RCC 7860 (cell line): Measurements from ENCODE around the gene TCF12.

Source experiments
- DNase-seq: peaks from one replicate; pipeline ENCODE4 v3.0.0-alpha.2; 2015; ENCODE audit warnings: low spot score
- FAIRE-seq: peaks from 2 replicates; lab custom pipeline; 2012; peaks lifted over from hg19 to GRCh38; lab: Jason Lieb, UNC

TCF12 gene

DNA sequence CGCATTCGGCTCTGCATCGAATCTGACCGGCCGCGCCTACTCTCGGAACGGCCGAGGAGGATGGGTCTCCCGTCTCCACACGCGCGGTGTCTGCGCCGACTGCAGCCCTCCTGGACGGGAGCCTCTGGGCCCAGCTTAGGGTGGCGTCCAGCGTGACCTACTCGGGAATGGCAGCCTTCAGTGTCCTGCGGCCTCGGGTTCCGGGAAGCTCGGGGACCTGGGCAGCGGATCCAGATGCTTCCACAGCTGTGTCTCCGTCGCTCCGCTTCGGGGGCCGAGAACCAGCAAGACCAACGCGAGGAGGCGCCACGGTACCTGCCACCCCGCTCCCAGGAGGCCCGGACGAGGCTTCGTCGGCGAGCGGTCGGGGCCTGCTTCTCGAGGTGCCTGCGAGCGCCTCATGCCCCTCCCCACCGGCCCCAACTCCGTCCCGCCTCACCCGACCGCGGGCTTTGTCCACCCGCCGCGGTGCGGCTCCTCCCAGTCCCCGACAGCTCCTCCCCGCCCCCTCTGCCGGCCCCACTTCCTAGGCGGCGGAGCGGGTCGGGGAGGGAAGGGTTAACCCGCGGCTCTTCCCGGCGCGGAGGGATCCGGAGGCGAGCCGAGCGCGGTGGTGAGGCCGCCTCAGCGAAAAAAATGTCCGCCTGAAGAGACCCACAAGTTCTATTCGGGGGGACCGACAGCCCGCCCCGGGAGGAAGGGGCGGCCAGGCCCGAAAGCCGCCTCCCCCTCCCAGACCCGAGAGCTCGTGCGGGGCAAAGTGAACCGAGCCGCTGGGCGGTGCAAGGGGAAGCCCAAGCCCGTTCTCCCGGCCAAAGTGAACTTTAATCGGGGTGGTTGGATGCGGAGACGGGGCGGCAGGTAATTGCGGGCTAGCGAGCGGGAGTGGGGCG is at the start of gene TCF12:
Gene TCF12, plus strand, starts transcription at position 599 of the 893 bp plus-strand sequence. CDS start 1,270 bp downstream, outside the sequence.
- no peak for FAIRE-seq

DNA sequence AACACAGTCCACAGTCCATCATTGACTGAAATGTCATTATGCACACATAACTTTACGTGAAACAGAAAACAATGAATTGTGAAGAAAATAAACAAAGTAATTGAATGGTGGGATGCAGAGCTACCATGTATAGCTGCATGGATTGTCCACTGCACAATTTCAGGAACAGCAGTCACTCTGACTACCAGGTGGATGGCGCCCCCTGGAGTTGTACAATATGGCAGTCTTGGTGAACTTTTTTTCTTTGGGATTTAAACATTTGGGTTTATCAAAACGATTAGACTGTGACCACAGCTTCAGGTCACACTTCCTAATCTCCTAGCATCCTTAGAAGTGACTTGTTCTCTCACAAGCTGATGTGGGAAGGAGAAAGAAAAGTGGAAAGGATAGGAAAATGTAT is 48.9 kb upstream of the TCF12 start:
- no peak for FAIRE-seq
- peak; percentile 30 for DNase-seq

More for the DNA sequence above, at the start of gene TCF12:
- DNase-seq, result peak; percentile 75

DNA sequence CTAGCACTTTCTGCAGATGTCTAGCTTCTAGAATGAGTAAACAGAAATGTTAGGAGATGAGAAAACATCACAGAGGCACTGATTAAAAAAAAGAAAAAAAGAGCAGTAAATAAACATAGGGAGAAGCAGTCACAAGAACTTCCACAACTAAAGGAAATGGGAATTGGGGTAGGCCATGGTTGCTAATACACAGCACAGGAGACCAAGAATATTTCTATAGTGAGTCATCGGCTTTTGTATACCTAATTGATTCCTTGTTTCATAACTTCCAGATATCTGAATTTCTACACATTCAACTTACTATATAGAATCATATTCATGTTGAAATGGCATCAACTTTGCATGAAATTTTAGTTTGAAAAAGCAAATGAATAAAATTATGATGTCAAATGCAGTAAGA is 47.3 kb upstream of the TCF12 start:
- FAIRE-seq (peak; percentile 17), DNase-seq (peak; percentile 59)

DNA sequence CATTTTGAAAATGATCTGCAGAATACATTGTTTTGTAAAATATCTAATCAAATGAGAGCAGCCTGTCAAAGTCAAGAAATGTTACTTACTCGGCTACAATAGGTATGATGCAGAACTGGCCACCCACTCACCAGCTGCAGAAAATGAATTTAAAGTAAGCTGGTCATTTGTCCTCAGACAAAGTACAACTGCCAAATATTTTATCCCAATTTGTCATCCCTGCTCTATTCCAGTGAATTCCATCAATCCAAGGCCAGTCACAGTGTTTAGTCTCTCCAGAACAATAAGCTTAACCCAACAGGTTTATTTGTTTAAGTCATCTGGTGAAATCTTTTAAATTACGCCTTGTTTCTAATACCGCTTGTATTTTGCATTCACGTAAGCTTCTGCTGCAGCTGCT is 46.6 kb upstream of the TCF12 start:
- DNase-seq (no peak), FAIRE-seq (no peak)

DNA sequence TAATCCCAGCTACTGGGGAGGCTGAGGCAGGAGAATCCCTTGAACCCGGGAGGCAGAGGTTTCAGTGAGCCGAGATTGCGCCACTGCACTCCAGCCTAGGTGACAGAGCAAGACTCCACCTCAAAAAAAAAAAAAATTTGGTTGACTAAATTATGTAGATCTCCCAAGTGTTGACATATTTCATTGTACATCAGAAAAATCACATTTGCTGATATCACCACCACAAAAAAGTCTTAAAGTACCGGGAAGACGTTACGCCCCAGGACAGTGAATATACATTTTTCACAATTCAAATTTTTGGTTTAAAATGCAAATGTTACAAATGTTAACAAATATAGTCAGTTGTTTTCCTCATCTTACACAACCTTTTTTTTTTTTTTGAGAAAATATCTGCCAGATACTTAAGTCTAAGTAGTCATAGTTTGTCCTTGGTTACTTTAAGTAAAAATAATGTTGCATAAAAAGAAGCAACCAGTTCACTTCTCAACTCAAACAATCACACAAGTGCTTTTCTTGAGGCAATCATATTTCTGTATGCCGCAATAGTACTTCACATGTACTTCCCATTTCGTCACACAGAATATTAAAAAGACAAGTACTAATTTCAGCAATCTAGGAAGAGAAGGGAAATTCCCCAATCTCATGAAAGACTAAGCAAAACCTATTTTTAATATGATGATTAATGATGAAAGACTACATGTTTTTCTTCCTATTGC is 41.0 kb upstream of the TCF12 start:
- FAIRE-seq (no peak), DNase-seq (no peak)

DNA sequence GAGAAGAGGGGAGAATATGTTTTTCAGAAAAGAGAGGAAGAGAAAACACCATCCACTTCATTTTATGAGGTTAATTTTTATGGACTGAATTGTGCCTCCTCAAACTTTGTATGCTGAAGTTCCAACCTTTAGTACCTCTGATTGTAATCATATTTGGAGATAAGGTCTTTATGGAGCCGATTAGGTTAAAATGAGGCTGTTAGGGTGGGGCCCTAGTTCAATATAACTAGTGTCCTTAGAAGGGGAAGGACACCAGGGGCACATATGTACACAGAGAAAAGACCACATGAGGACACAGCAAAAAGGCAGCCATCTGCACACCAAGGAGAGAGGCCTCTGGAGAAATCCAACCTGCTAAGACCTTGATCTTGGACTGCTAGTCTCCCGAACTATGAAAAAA is 38.9 kb upstream of the TCF12 start:
- DNase-seq (no peak), FAIRE-seq (no peak)

DNA sequence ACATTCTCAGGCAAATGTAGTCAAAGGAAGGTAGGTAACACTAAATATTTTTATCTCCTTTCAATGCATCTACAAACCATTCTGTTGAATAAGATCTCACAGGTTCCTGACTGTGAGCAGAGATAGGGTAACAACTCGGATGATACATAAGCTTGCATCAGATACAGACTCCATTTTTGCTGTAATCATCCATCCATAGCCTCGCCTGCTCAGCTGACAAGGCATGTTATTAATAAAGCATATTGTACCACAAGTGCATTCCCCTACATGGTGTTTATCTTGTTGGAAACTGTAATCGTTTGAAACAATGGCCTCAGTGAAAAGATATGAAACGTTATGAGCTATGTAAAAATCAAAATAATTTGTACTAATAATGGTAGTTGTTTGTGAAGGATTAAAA is 35.4 kb upstream of the TCF12 start:
- DNase-seq (no peak), FAIRE-seq (no peak)

DNA sequence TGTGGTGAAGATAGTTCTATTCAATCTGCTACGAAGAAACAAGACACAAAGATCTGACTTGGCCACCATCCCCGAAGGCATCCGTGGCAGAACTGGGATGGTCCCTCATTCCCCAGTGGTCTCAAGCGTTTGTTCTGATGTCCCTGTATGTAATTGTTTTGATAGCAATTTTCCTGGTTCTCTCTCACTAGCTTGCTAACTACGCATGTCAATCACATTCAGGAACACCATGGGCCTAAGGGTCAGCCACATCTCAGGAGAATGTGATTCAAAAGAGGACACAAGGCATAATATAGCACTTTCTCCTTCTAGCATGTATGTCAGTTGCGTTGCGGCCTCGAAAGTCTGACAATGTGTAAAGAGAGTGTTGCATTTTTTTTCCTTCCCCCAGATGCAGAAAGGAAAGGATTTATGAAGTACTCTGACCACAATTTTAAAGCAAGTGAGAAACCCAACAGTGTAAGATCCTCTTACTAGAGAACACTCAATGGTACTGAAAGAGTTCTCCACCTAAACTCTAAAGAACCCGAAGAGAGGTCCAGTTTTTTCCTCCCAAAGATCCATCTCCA is 32.0 kb upstream of the TCF12 start:
- no peak for FAIRE-seq

DNA sequence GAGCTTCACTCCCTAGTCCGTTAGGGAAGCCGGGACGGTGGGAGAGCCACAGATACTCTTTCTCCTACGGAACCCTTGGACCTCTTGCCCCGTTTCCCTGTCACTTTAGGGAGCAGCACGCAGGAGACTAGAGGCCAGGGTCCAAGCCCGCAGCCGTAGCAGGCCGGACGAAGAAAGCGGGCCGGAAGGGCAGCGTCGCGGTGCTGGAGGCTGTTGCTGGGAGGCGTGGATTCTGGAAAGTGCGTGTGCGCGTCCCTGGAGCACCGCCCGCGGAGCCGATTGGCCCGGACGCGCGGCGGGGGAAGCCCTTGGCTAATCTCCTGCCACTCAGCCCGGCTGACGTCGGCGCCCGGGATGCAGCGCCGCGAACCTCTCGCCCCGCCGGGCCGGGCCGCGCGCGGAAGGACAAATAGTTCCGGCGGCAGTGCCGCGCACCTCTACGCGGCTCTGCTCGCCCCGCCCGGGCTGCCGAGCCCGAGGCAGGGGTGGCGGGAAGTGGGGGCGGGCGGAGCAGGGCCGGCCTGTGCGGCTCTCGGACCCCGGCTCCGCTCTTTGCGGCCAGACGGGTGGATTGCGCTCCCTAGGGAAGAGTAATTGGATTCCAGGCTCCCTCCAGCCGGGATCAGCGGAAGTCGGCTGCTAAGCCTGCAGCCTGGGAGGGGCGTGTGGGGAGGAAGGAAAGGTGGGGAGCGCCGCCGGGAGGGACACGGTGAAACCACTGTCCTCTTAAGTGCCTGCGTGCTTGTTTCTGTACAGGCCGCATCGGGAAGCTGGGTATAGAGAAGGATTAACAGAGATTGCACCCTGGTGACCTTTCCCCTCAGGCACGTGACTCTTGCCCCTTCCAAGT is 31.3 kb upstream of the TCF12 start:
- FAIRE-seq (no peak), DNase-seq (peak; percentile 80)

More for the DNA sequence above, 32.0 kb upstream of the TCF12 start:
- DNase-seq, result no peak

DNA sequence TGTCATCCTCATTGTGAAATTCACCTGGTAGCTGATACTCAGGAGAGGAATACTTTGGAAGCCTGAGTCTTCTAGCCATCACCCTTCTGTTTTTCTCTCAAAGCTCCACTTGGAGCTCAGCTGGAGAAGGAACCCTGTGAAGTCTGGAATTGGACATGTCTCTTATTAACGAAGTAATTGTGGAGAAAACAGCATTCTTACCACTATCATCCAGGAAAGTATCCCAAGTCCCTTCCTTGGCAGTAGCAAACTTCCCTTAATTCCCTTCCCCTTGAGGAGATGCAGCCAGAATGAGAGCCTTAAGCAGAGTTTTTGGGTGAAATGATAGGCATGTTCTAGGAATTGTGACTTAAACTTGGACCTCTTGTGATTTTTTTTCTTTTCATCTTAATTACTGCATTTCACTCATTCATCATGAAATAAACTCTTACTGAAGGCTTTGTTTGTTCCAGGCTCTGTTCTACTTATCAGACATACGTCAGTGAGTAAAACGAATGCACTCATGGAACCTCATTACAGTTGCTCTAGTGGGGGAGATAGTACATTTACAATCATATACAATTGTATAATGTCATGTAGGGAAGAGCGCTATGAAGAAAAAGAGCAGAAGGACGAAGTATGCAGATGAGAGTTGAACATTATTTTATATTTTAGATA is 30.5 kb upstream of the TCF12 start:
- DNase-seq (no peak), FAIRE-seq (no peak)

DNA sequence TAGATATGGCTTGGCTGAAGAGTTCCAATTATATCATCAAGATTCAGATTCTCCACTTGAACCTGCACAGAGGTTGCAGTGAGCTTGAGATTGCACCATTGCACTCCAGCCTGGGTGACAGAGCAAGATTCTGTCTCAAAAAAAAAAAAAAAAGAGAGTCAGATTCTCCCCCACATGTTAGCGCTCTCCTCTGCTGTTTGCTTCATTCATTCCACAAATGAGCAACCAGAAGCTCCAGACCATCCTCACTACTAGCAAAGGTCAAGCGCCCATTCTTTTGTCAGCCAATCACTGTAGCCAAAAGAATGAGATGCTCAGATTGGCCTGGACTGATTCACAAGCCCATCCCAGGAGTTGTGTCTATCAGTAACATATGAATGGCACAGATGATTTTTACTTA is 28.4 kb upstream of the TCF12 start:
- DNase-seq (no peak), FAIRE-seq (no peak)

DNA sequence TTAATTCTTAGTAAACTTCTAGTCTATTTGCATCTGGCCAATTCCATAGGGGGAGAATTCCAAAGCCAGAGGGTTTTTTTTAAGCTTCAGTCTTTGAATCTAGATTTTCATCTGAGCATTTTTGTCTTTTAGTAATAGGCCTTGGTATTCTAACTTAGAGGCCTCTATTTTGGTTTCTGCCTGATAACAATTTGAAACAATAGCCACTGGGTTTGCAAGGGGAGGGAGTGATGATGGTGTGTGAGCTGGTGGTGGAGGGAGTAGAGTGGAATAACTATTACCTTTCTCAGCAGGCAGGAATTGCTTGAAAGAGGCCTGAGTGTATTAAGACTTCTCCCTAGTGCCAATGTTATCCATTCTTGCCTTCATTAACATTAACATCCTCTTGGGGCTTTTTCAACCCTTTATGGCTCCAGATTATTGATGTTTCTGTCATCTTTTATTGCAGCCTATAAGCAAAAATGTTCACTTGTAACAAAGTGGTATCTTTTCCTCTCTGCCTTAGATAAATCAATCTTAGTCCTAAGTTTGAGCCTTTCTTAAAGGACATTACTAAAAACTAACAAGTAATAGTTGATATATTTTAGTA is 26.5 kb upstream of the TCF12 start:
- DNase-seq (no peak), FAIRE-seq (no peak)

DNA sequence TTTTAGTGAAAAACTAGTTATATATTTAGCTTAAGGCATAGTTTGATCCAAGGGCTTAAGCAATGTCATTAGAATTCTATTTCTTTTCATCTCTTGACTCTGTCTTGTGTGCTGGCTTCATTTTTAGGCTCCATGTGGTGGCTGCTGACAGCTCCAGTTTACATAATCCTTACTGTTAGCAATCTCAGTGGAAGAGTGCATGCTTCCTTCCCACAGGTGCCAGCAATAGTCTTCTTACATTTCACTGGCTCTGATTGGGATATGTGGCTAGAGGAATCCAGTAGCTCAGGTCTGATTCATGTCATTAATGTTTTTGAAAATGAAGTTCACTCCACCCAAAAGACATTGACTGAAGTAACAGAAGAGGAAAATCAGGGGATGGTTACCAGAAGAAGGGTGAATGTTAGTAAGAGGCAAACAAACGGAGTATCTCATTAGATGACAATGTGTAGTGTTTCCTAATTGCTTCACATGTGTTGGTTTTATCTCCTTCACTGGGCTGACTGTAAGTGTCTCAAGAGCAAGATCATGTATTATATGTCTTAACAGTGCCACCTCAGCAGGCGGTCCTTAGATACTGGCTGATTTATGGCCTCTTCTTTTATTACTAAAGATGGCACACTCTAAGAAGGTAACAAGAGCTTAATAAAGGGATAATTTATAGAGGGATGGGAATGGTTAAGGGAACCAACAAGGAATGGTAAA is 25.6 kb upstream of the TCF12 start:
- no peak for DNase-seq
- no peak for FAIRE-seq

DNA sequence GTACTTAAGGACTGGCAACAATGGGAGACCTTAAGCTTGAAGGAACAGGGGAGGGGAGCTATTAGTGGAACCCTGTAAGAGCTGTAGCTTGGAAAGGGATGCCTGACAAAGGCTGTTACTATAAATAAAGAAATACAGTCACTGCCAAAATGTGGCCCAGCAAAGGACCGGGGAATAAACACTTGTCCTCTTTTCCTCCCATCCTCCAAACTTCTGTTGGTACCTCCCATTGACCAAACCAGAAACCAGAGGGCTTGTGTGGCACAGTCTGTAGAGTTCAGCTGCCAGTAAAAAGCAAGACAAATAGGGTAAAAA is 25.1 kb upstream of the TCF12 start:
- no peak for DNase-seq
- FAIRE-seq, result no peak

DNA sequence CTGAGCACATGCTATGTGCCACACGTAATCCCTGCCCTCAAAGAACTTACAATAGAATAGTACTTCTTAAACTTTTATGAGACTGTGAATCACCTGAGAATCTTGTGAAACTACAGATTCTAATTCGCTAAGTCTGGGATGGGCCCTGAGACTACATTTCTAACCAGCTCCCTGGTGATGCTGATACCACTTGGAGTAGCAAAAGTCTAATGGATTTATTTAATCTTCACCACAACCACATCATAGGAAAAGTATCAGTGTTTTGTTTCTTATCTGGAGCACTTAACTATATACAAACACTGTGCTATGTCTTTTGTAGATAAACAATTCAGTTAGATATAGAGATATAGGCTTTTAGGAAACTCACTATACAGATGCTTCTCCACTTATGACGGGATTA is 23.8 kb upstream of the TCF12 start:
- DNase-seq (no peak), FAIRE-seq (no peak)

DNA sequence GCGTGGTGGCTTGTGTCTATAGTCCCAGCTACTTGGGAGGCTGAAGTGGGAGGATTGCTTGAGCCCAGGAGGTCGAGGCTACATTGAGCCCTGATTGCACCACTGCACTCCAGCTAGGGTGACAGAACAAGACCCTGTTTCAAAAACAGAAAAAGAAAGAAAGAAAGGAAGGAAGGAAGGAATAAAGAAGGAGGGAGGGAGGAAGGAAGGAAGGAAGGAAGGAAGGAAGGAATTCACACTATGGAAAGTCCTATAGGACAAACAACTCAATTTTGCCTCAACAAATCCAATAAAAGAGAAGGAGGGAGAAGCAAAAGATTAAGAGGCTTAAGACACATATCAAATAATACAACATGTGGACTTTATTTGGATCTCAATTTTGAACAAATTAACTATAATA is 16.5 kb upstream of the TCF12 start:
- no peak for FAIRE-seq
- no peak for DNase-seq

DNA sequence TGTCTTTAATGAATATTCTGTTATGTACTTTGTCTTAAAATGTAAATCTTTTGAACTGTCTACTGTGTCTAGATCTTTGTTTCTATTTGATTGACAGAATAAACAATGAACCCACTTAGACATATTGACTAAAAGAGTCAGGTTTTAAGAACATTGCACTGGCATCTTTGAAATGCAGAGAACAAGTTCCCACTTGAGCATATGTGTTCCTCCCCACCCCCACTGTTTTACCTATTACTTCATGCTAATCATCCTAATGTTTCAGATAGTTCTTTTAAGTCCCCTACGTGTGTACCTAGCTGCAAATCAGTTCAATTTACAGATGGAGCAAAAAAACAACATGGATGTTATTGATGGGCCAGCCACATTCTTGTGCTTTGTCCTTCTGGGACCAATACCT is 11.7 kb upstream of the TCF12 start:
- no peak for DNase-seq

DNA sequence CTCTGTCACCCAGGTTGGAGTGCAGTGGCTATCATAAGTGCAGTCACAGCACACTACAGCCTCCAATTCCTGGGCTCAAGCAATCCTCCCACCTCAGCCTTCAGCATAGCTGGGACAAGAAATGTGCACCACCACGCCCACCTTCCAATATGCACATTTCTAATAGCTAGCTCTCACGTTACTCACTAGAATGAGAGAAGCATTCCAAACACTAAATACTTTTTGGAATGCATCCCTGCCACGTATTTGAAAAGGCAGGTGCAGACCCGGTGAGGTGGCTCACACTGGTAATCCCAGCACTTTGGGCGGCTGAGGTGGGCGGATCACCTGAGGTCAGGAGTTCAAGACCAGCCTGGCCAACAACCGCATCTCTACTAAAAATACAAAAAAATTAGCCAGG is 7.6 kb upstream of the TCF12 start:
- DNase-seq, result no peak
- FAIRE-seq, result no peak

More for the DNA sequence above, 11.7 kb upstream of the TCF12 start:
- no peak for FAIRE-seq

DNA sequence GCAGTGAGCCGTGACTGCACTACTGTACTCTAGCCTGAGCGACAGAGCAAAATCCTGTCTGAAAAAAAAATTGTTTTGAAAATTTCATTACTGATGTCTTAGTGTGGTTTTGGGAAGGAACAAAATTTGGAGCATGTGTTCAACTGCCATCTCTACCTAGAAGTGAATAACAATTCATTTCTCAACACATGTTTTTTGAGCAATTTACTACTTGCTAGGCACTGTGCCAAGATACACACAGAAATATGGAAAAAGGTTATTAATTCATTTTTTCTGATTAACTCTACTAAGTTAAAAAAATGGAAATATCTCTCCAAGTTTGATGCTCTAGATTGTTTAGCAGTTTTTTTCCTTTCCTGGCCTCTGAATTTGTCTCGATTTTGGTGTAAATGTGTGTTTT is 5.2 kb upstream of the TCF12 start:
- DNase-seq (no peak), FAIRE-seq (no peak)

DNA sequence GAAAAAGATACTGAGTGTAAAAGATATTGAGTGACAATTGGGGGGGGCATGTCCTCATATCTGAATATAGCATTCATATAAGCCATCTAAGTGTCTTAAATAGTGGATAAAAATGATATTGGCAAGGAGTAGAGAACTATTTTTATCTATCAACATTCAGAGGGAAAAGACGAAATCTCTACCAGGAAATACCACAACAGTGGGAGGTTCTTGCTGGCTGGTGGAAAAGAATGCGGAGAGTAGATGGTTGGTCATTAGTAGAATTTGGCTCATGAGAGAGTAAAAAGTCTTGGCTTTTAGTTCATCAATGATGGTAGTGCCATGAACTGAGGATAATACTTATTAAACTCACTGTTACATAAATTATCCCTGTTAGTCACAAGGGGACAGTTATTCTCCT is 4.8 kb upstream of the TCF12 start:
- DNase-seq, result no peak
- FAIRE-seq, result no peak
